Psoas muscle (tissue), 8 donors: ENCODE results near the gene PTPN3. TPM values are rescaled to one million over a fixed set of nuclear protein-coding genes. Genes with fewer than 3 reads are reported as not detected.

Source experiments
- ATAC-seq, 4 donors: fragments of 200-7000 bp; cut with Tn5 transposase; one replicate each; pipeline ENCODE4 v1.9.1; 2020; ENCODE audit warnings: moderate library complexity in 3 of 4, mild to moderate bottlenecking in 2 of 4
- DNase-seq, 2 donors: peaks; one replicate each; pipeline ENCODE4 v3.0.0-alpha.2; 2020
- H3K27ac ChIP-seq: fragments of 200-600 bp; one replicate; pipeline ENCODE4 v1.8.0; 2022
- H3K27me3 ChIP-seq, 3 donors: fragments of 200-600 bp in 1 of 3; one replicate each; pipeline versions ENCODE4 v1.6.1 to v1.8.0; 2013 to 2022; ENCODE audit warnings: low read length in 2 of 3, mild to moderate bottlenecking in 2 of 3, moderate library complexity in 1 of 3; ENCODE audit not compliant: insufficient read depth in 3 of 3
- H3K36me3 ChIP-seq, 2 donors: fragments of 200-600 bp in 1 of 2; one replicate each; pipeline versions ENCODE4 v1.6.1 to v1.8.0; 2013 to 2022; ENCODE audit warnings: low read depth in 1 of 2, mild to moderate bottlenecking in 1 of 2, moderate library complexity in 1 of 2; ENCODE audit not compliant: insufficient read depth in 1 of 2
- H3K4me1 ChIP-seq: fragments of 200-600 bp; one replicate; pipeline ENCODE4 v1.8.0; 2022
- H3K4me3 ChIP-seq: fragments of 200-600 bp; one replicate; pipeline ENCODE4 v1.8.0; 2022; ENCODE audit warnings: mild to moderate bottlenecking
- H3K9me3 ChIP-seq: fragments of 200-600 bp; one replicate; pipeline ENCODE4 v1.8.0; 2022
- WGBS, 3 donors: extraction: QIAGEN DNeasy Blood & Tissue Kit; methylation state at CpG; one replicate each; pipeline versions ENCODE4 v1.1.6 to v1.1.7; 2013; 5-methylcytosine and 5-hydroxymethylcytosine counted together
- intact Hi-C, 2 donors: fragments of 100-400 bp; cut with DNase I; formaldehyde crosslinking; loops; one replicate each; pipeline versions ENCODE4 v1.11.0 to v1.14.2; 2022
- polyA plus RNA-seq, 3 donors: library from polyadenylated mRNA; stranded (reverse); fragments of 200-250 nt; gene quantifications; one replicate each; pipeline ENCODE4 v1.2.3, GENCODE V29; 2013
- total RNA-seq, 4 donors: library from RNA; stranded (reverse); fragmentation: NEBNext Ultra II Directional in 2 of 4; extraction: Animal tissue kit (Norgen Biotek cat#: 25700) in 2 of 4; gene quantifications; one replicate each; pipeline versions ENCODE4 v1.2.1 to v1.2.4, GENCODE V29; 2021 to 2023
- TF ChIP-seq, protein P1 (sequence below): fragments of 200-600 bp; IDR thresholded peaks from one replicate; pipeline ENCODE4 v1.8.0; 2022; ENCODE audit warnings: antibody characterized with exemption
- donor health status: healthy with polysubstance abuse.
- donor health status: DM: no; HTN: no; CAD: no; lungs with moderate emphysema.
- donor health status: Bipolar disorder and iron deficiency.
- donor health status: healthy.
- donor health status: DM: yes; HTN: yes; CAD: no.
- donor health status: DM: no; HTN: no; CAD: no.
- donor health status: DM: no; HTN: no; CAD: no.
- donor health status: DM: yes; HTN: yes; CAD: no.

The PTPN3 gene
- total and polyA plus RNA-seq, 7 donors, result 8.8 to 130 (median 46.5) TPM

DNA sequence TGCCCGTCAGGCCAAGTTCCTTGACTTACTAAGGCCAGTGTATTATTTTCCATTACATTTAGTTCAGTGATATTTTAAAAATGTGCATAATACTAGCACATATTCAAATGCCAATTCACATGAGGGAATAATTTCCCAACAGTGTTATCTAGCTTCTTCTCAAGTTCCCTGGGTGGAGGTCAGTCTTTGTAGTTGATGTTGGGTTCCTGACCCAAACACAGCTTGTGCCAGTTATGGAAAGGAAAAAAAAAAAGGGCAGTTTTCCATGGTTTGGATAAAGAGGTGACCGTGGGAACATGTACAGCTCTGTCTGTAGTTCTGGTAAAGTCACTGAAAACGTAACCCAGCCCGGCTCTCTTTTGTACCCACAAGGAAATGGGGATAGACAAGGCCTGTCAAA, 11.5 kb upstream of the PTPN3 start:
- DNase-seq, result no peak
- Histone ChIP-seq H3K4me1 (peaks cover 11% of the 10 kb centered on the region), H3K36me3 (no peaks in the 10 kb centered on the region), H3K27me3 (no peaks in the 10 kb centered on the region), H3K4me3 (no peak overlapping the region), H3K9me3 (no peaks in the 10 kb centered on the region), H3K27ac (no peak overlapping the region)
- 61 to 69% (median 66%) methylated on average over 4 of the region's 4 CpGs for WGBS, 3 donors
- no peak for ATAC-seq
- TF ChIP-seq, protein P1, sequence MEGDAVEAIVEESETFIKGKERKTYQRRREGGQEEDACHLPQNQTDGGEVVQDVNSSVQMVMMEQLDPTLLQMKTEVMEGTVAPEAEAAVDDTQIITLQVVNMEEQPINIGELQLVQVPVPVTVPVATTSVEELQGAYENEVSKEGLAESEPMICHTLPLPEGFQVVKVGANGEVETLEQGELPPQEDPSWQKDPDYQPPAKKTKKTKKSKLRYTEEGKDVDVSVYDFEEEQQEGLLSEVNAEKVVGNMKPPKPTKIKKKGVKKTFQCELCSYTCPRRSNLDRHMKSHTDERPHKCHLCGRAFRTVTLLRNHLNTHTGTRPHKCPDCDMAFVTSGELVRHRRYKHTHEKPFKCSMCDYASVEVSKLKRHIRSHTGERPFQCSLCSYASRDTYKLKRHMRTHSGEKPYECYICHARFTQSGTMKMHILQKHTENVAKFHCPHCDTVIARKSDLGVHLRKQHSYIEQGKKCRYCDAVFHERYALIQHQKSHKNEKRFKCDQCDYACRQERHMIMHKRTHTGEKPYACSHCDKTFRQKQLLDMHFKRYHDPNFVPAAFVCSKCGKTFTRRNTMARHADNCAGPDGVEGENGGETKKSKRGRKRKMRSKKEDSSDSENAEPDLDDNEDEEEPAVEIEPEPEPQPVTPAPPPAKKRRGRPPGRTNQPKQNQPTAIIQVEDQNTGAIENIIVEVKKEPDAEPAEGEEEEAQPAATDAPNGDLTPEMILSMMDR, result no peak
- intact Hi-C loops, result loop anchor here in 1 of 2 donors (5.0 kb wide), 1 partner anchor 42 kb away; no protein-coding TSS in a partner anchor

DNA sequence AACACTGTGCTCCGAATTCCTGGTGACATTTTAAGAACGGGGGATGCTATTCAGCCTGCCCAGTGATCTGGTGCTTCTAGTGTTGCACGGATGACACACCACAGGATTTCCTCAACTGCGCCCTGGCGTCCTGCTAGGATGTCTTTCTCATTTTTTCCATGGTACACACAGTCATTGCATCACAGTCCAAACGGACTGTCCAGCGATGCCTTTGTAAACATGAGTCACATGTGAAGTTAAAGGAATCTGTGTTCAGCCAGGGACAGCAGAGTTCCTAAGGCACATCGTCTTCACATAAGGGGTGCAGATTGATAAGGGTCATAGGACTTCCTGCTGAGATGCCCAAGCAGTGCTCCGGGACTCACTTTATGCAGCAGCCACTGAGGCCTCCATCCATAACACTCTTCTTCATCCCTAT, 9.3 kb upstream of the PTPN3 start:
- no peaks in the 10 kb centered on the region for H3K36me3 ChIP-seq
- ATAC-seq, result peak; percentile 94 to 97 (median 97)
- DNase-seq, result peak; percentile 71 to 89
- TF ChIP-seq, protein P1, result no peak
- WGBS, 3 donors, result 22 to 47% (median 28%) methylated on average over 9 of the region's 9 CpGs
- peaks cover 11% of the 10 kb centered on the region for H3K4me1 ChIP-seq
- peak overlapping the region; percentile 79 for H3K27ac ChIP-seq
- H3K27me3 ChIP-seq, result no peaks in the 10 kb centered on the region
- intact Hi-C loops, result loop anchor here in 1 of 2 donors (5.0 kb wide), 1 partner anchor 40 kb away; no protein-coding TSS in a partner anchor
- no peak overlapping the region for H3K4me3 ChIP-seq
- H3K9me3 ChIP-seq, result no peaks in the 10 kb centered on the region

DNA sequence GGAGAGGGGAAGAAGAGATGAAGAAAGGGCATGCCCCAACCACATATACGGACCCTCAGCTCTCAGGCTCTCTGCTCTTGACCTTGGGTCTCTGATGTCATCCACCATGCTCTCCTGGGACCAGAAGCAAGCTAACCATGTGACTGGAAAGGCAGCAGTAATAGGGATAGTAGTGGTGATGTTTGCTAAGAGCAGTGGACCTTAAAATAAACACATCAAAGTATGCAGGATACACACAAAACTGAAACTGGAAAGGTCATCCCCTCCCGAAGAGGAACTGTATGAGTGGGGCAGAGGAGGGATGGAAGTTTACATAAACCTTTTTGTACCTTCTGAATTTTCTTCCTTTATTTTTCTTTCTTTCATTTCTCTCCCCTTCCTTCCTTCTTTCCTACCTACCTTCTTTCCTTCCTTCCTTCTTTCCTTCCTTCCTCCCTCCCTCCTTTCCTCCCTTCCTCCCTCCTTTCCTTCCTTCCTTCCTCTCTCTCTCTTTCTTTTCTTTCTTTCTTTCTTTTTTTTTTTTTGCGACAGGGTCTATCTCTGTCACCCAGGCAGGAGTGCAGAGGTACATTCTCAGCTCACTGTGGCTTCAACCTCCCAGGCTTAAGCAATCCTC, 8.1 kb upstream of the PTPN3 start:
- 60 to 81% (median 65%) methylated on average over 3 of the region's 3 CpGs for WGBS, 3 donors
- ATAC-seq, result no peak
- intact Hi-C loops, result loop anchor here in 1 of 2 donors (5.0 kb wide), 1 partner anchor 39 kb away; no protein-coding TSS in a partner anchor
- H3K36me3 ChIP-seq, result no peaks in the 10 kb centered on the region
- H3K4me1 ChIP-seq, result peaks cover 11% of the 10 kb centered on the region
- TF ChIP-seq, protein P1, result no peak
- H3K9me3 ChIP-seq, result no peaks in the 10 kb centered on the region
- no peaks in the 10 kb centered on the region for H3K27me3 ChIP-seq
- H3K27ac ChIP-seq, result no peak overlapping the region
- DNase-seq, result no peak
- no peak overlapping the region for H3K4me3 ChIP-seq

DNA sequence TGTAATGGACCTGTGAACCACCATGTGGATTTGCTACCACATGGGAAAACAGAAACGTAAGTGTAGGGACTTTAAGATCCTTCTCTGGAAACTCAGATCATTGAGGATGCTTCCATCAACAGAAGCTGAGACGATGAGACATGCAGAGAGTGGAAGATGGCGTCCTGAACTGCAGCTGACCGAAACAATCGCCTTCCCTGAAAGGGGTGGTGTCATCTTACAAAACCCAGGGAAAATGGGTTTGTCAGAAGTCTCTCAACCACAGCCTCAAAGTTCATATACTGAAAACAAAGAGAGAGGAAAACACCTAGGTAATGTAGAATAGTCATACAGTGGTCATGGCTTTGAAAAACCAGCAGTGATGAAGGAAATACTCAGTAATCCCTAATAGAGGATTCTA, 6.6 kb upstream of the PTPN3 start:
- TF ChIP-seq, protein P1, result no peak
- Histone ChIP-seq H3K27ac (no peak overlapping the region), H3K4me3 (no peak overlapping the region), H3K4me1 (peaks cover 11% of the 10 kb centered on the region), H3K36me3 (no peaks in the 10 kb centered on the region), H3K27me3 (no peaks in the 10 kb centered on the region), H3K9me3 (no peaks in the 10 kb centered on the region)
- no peak for ATAC-seq
- no peak for DNase-seq
- 46 to 56% (median 50%) methylated on average over 5 of the region's 5 CpGs for WGBS, 3 donors
- intact Hi-C loops, result loop anchor here in 1 of 2 donors (5.0 kb wide), 1 partner anchor 37 kb away; no protein-coding TSS in a partner anchor
